HepG2 (cell line): ENCODE measurements around the gene DTX2. TPM values are rescaled to one million over a fixed set of nuclear protein-coding genes. Genes with fewer than 3 reads are reported as not detected.

ENCODE experiments used
- DNMT1 ChIP-seq: sonication (generic); formaldehyde crosslinking; IDR thresholded peaks from 2 replicates; pipeline ENCODE4 v1.5.1; 2020; ENCODE audit warnings: mild to moderate bottlenecking, missing genetic modification reagents
- GATA4 ChIP-seq: sonication (generic); IDR thresholded peaks from 2 replicates; pipeline ENCODE4 v1.6.1; 2016; ENCODE audit warnings: antibody characterized with exemption, low read depth, borderline replicate concordance
- GATAD1 ChIP-seq: IDR thresholded peaks from 2 replicates; pipeline ENCODE4 v1.6.1; 2016; ENCODE audit warnings: missing genetic modification reagents, missing compliant biosample characterization
- GMEB1 ChIP-seq: sonication (generic); formaldehyde crosslinking; IDR thresholded peaks from 2 replicates; pipeline ENCODE4 v1.5.1; 2020; ENCODE audit warnings: missing genetic modification reagents, mild to moderate bottlenecking, borderline replicate concordance
- KDM2A ChIP-seq: sonication (generic); formaldehyde crosslinking; IDR thresholded peaks from 2 replicates; pipeline ENCODE4 v1.4.0; 2020; ENCODE audit warnings: low read depth, missing genetic modification reagents, borderline replicate concordance
- MED1 ChIP-seq: sonication (generic); formaldehyde crosslinking; IDR thresholded peaks from 2 replicates; pipeline ENCODE4 v1.4.0; 2020; ENCODE audit warnings: missing genetic modification reagents
- PAWR ChIP-seq: sonication (generic); formaldehyde crosslinking; IDR thresholded peaks from 2 replicates; pipeline ENCODE4 v1.4.0; 2020; ENCODE audit warnings: missing genetic modification reagents, mild to moderate bottlenecking, borderline replicate concordance
- SAP130 ChIP-seq: IDR thresholded peaks from 2 replicates; pipeline ENCODE4 v1.6.1; 2016; ENCODE audit warnings: low read depth
- TMF1 ChIP-seq: sonication (generic); formaldehyde crosslinking; IDR thresholded peaks from 2 replicates; pipeline ENCODE4 v1.8.1; 2022; ENCODE audit warnings: low read depth, missing genetic modification reagents
- ZBTB43 ChIP-seq: sonication (generic); formaldehyde crosslinking; conservative IDR thresholded peaks from 2 replicates; pipeline ENCODE4 v1.4.0; 2020; ENCODE audit warnings: missing genetic modification reagents
- ZBTB7A ChIP-seq: sonication (generic); formaldehyde crosslinking; IDR thresholded peaks from 2 replicates; pipeline ENCODE4 v1.8.0; 2022; ENCODE audit warnings: mild to moderate bottlenecking, missing genetic modification reagents
- ZMYM3 ChIP-seq: sonication (generic); formaldehyde crosslinking; IDR thresholded peaks from 2 replicates; pipeline ENCODE4 v1.5.1; 2020; ENCODE audit warnings: mild to moderate bottlenecking, missing genetic modification reagents
- ZNF263 ChIP-seq: sonication (generic); formaldehyde crosslinking; IDR thresholded peaks from 2 replicates; pipeline ENCODE4 v1.4.0; 2020; ENCODE audit warnings: missing genetic modification reagents
- ZNF543 ChIP-seq: sonication (generic); formaldehyde crosslinking; IDR thresholded peaks from 2 replicates; pipeline ENCODE4 v1.4.0; 2020; ENCODE audit warnings: mild to moderate bottlenecking, missing genetic modification reagents
- ZNF563 ChIP-seq: sonication (generic); formaldehyde crosslinking; IDR thresholded peaks from 2 replicates; pipeline ENCODE4 v1.8.0; 2022; ENCODE audit warnings: mild to moderate bottlenecking, moderate library complexity, missing genetic modification reagents
- ZNF687 ChIP-seq: sonication (generic); formaldehyde crosslinking; IDR thresholded peaks from 2 replicates; pipeline ENCODE4 v1.5.1; 2020; ENCODE audit warnings: mild to moderate bottlenecking, missing genetic modification reagents, moderate library complexity
- ZSCAN5A ChIP-seq: sonication (generic); formaldehyde crosslinking; IDR thresholded peaks from 2 replicates; pipeline ENCODE4 v1.8.0; 2022; ENCODE audit warnings: mild to moderate bottlenecking, missing genetic modification reagents, borderline replicate concordance
- polyA plus RNA-seq, 8 experiments: library from polyadenylated mRNA; depleted of rRNA in 3 of 8; stranded (reverse) in 7 of 8; unstranded in 1 of 8; fragments of >200 nt; fragmentation: Illumina TruSeq in 4 of 8; extraction: Trizol in 4 of 8; gene quantifications; 2 replicates each; pipeline versions ENCODE4 v1.2.1 to v1.2.3, GENCODE V29; 2011 to 2016; ENCODE audit warnings: low read depth in 4 of 8, missing spikeins in 1 of 8, mixed read lengths in 1 of 8; ENCODE audit not compliant: insufficient read depth in 1 of 8
- total RNA-seq, 5 experiments: library from RNA; depleted of rRNA; stranded (reverse); fragments of >200 nt; fragmentation: Illumina TruSeq; extraction: Trizol; gene quantifications; 2 replicates each; pipeline ENCODE4 v1.2.3, GENCODE V29; 2016; ENCODE audit warnings: low read depth in 1 of 5
- TF ChIP-seq, protein P1 (sequence below): sonication (generic); formaldehyde crosslinking; IDR thresholded peaks from 2 replicates; pipeline ENCODE4 v1.4.0; 2020; ENCODE audit warnings: missing genetic modification reagents, low read depth, mild to moderate bottlenecking, borderline replicate concordance

The DTX2 gene
- total and polyA plus RNA-seq, 2 of the 13 experiments (the other 11 are each of a cell fraction or from before 2014, with no cell fraction given) = 5.5 to 6.2 TPM

DNA sequence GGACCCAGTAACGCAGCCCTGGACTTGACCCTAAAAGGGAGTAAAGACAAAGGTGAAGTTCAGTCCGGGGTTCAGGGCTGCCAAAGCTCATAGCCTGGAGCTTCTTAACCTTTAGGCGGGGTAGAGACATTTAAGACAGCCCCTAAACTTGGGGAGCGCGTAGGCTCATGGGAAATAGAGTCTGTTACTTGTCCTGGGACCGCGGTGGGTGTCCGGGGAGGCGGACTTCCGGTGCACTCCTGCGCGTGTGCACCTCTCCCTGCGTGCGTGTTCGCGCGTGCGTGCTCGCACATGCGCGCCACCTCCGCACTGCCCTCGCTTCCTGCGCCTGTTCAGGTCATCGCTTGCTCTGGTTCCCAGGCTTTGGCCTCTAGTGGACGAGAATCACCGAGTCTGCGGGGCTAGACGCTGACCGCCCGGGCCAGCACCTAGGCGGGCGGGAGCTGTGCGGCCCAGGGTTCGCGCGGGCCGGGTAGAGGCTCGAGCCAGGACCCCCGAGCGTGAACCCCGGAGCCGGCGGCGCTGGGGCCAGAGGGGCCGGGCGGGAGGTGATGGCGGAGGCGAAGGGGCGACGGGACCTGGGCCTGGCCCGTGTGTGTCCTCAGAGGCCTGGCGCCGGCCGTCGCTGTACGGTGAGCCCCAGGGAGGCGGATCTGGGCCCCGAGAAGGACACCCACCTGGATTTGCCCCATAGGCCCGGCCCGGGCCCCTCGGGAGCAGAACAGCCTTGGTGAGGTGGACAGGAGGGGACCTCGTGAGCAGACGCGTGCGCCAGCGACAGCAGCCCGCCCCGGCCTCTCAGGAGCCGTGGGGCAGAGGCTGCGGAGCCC, 87.7 kb downstream of the DTX2 start (continued):
- peak; percentile 93 for TF ChIP-seq ZNF687
- peak; percentile 76 for TF ChIP-seq KDM2A (CRISPR knock-in tag)
- peak; percentile 81; the same call in 1 of the 2 replicates for TF ChIP-seq ZSCAN5A (CRISPR knock-in tag)
- peak; percentile 78 for TF ChIP-seq ZBTB43 (CRISPR knock-in tag)
- peak; percentile 51; the same call in 1 of the 2 replicates for TF ChIP-seq TMF1
- TF ChIP-seq ZNF563 = peak; percentile 73; the same call in 1 of the 2 replicates
- peak; percentile 97 for TF ChIP-seq GMEB1 (CRISPR knock-in tag)
- TF ChIP-seq MED1 (CRISPR knock-in tag) = peak; percentile 38; the same call in 1 of the 2 replicates
- 0 out of 2 replicates have a peak, but pooled peaks have one; percentile 28 for TF ChIP-seq GATA4
- peak; percentile 87 for TF ChIP-seq ZMYM3 (CRISPR knock-in tag)
- TF ChIP-seq, protein P1, sequence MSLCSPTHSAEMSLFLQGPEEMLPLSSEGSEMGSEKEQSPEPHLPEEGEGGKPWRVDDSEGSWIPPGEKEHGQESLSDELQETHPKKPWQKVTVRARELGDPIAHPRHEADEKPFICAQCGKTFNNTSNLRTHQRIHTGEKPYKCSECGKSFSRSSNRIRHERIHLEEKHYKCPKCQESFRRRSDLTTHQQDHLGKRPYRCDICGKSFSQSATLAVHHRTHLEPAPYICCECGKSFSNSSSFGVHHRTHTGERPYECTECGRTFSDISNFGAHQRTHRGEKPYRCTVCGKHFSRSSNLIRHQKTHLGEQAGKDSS (CRISPR knock-in tag) = 0 out of 2 replicates have a peak, but pooled peaks have one; percentile 56
- TF ChIP-seq ZBTB7A (CRISPR knock-in tag) = 0 out of 2 replicates have a peak, but pooled peaks have one; percentile 43
- TF ChIP-seq DNMT1 (CRISPR knock-in tag) = peak; percentile 86; the same call in 1 of the 2 replicates
- peak; percentile 78 for TF ChIP-seq GATAD1 (CRISPR knock-in tag)
- TF ChIP-seq SAP130 (CRISPR knock-in tag) = peak; percentile 93
- TF ChIP-seq ZNF263 (CRISPR knock-in tag) = peak; percentile 34; the same call in 1 of the 2 replicates
- TF ChIP-seq PAWR (CRISPR knock-in tag) = 0 out of 2 replicates have a peak, but pooled peaks have one; percentile 48
- TF ChIP-seq ZNF543 (CRISPR knock-in tag) = peak; percentile 72; the same call in 1 of the 2 replicates
